NCI-H2029 (cell line): ENCODE data around the gene GORASP1.
A peak's percentile ranks its signal among the peaks of the same experiment; 100 is the strongest.
"Not testable (repeated sequence)": the region's sequence is repeated elsewhere in the genome, so short reads cannot be mapped to it uniquely, and the experiment has no call there.

ENCODE experiments used
- DNase-seq: peaks from one replicate; lab custom pipeline; 2025; lab: John Stamatoyannopoulos, UW

GORASP1 gene

DNA sequence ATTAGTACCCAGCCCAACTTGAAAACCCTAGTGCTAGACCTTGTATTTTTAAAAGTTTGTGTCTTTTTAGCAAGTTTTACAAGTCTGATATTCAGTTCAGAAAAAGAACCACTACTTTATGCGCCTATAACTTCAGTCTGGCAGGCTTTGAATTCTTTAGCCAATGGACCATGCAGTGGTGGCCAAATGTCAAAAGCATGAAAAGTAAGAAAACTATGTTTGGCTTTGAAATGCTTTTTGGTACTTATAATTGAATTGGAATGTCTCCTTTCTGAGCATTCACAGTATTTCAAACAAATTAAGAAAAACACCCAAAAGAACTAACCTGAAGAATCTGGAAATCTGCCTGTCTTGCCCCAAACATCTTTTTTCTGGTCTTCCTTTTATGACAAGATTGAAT lies 42.8 kb downstream of the GORASP1 start:
- no peak for DNase-seq

DNA sequence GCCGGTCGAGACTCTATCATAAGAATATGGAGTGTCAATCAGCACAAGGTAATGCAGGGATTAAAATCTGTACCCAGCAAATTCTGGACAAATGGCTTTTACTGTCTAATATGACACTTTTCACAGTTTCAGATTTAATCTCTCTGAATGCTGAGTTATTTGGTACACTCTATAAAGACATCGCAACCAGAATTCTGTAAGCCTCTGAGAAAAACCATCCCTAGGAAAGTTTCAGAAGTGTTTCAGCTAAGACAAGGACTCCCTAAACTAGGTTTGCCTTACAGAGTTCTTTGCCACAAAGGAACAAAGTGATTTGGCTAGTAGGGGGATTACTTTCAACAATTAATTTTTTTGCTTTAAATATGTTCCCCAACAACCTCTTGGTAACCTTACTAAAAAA lies 44.3 kb downstream of the GORASP1 start:
- DNase-seq, result no peak

GRCh38 chr3:39062180-39062579 lies 45.2 kb downstream of the GORASP1 start:
- DNase-seq, result no peak

DNA sequence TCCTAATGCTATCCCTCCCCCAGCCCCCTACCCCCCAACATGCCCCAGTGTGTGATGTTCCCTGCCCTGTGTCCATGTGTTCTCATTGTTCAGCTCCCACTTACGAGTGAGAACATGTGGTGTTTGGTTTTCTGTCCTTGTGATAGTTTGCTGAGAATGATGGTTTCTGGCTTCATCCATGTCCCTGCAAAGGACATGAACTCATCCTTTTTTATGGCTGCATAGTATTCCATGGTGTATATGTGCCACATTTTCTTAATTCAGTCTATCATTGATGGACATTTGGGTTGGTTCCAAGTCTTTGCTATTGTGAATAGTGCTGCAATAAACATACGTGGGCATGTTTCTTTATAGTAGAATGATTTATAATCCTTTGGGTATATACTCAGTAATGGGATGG lies 46.2 kb downstream of the GORASP1 start:
- not testable (repeated sequence) for DNase-seq

DNA sequence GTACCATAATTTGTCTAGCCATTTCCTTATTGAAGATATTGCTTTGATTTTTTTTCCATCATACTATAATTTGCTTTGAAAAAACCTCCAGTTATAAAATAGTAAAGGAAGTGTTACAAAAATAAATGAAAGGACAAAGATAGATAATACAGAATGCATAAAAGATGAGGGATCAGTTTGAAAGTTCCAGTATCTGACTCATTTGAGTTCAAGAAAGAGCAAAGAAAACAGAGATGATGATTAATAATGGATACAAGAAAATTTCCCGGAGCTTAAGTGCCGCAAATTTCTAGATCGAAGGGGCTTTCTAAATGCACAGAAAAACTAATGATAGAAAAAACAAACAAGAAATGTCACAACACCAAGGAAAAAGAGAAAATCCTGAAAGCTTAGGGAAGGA lies 51.3 kb downstream of the GORASP1 start:
- DNase-seq, result no peak

- DNase-seq, result no peak
Measured at GRCh38 chr3:39053696-39054095, 53.7 kb downstream of the GORASP1 start.

- peak; percentile 19 for DNase-seq
Measured at GRCh38 chr3:39052583-39052982, 54.8 kb downstream of the GORASP1 start.

GRCh38 chr3:39051649-39052561 lies 55.5 kb downstream of the GORASP1 start, which contains the start of the genes SCN11A and WDR48:
SCN11A (minus strand) TSS chr3:39051944; CDS start chr3:38950362, 101,582 bp downstream.
WDR48 (plus strand) TSS chr3:39052016; CDS start chr3:39052026, 10 bp downstream.
- DNase-seq, result peak; percentile 95

- DNase-seq, result no peak
Measured at GRCh38 chr3:39050029-39050428, 57.4 kb downstream of the GORASP1 start.
